ENCODE measurements around the gene MRPL14.

DNA sequence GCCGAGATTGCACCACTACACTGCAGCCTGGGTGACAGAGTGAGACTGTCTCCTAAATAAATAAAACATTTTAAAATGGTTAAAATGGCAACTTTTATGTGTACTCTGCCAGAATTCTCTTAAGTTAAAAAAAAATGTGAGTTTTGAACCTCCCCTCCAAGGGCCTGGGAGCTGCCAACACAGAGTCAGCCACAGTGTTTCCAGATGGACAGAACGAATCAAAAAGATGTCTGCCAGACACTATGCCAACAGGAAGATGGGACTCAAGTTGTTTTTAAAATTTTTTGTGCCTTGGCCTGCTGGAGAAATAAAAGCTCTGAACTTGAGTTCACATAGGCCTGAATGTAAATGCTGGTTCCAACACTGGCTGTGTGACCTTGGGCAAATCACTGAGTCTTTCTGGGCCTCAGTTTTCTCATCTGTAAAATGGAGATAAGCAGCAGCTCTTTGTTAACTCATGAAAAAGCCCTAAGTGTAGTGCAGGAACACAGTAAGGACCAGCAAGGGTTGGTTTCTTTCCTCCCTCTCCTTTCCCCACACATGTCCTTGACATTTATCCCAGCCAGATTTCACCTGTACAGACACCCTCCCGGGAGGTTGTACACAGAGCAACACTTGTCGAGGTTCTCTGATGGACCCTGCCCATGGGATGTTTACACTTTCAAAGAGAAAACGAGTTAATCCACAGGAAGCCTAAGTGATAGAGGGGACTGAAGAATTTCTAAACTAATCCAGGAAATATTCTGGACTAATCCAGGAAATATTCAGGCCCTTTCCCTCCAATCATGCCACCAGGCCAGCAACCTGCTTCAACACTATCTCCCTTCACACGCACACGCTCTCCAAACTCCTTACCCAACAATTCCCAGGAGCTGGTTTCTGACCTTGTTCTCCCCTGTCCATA is 35.0 kb downstream of the MRPL14 start:
- TF ChIP-seq, protein P1, sequence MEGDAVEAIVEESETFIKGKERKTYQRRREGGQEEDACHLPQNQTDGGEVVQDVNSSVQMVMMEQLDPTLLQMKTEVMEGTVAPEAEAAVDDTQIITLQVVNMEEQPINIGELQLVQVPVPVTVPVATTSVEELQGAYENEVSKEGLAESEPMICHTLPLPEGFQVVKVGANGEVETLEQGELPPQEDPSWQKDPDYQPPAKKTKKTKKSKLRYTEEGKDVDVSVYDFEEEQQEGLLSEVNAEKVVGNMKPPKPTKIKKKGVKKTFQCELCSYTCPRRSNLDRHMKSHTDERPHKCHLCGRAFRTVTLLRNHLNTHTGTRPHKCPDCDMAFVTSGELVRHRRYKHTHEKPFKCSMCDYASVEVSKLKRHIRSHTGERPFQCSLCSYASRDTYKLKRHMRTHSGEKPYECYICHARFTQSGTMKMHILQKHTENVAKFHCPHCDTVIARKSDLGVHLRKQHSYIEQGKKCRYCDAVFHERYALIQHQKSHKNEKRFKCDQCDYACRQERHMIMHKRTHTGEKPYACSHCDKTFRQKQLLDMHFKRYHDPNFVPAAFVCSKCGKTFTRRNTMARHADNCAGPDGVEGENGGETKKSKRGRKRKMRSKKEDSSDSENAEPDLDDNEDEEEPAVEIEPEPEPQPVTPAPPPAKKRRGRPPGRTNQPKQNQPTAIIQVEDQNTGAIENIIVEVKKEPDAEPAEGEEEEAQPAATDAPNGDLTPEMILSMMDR (IDR thresholded peaks at IDR 0.05), result no peak
- no peak for TF ChIP-seq ZFX (IDR thresholded peaks at IDR 0.05; ENCODE audit: borderline replicate concordance)
